PC-9 (cell line): ENCODE results near the gene VILL. TPM values are rescaled to one million over a fixed set of nuclear protein-coding genes. Genes with fewer than 3 reads are reported as not detected.

ENCODE experiments used
- BruUV-seq: library from RNA; stranded (reverse); fragments of 400-500 nt; replicated peaks from 2 replicates; lab custom pipeline; 2021; lab: Mats Ljungman, UMichigan
- CTCF ChIA-PET: fragments of 300-600 bp; sonication (Branson Sonifier 250); formaldehyde crosslinking; loops from one replicate; lab custom pipeline; 2022; ENCODE audit warnings: antibody characterized with exemption; lab: Charles Lee
- POLR2A ChIA-PET: fragments of 300-600 bp; sonication (Branson Sonifier 250); formaldehyde crosslinking; loops from one replicate; lab custom pipeline; 2022; ENCODE audit warnings: antibody characterized with exemption; ENCODE audit not compliant: unreplicated experiment; lab: Charles Lee
- DNase-seq, 2 experiments: peaks; one replicate each; pipeline versions ENCODE4 v3.0.0 to v3.0.0-alpha.2; 2015 to 2022; ENCODE audit warnings: mixed read lengths in 1 of 2
- H2AFZ ChIP-seq: fragments of 200-600 bp; sonication (generic); 2 replicates; pipeline ENCODE4 v1.8.1; 2017; ENCODE audit warnings: antibody characterized with exemption
- H3F3A ChIP-seq: fragments of 200-600 bp; sonication (generic); 2 replicates; pipeline ENCODE4 v1.8.1; 2017; ENCODE audit warnings: antibody characterized with exemption, mild to moderate bottlenecking, low read depth; ENCODE audit not compliant: insufficient read depth
- H3K27ac ChIP-seq: fragments of 200-600 bp; sonication (generic); 2 replicates; pipeline ENCODE4 v1.6.1; 2016; ENCODE audit warnings: mixed run types
- H3K27me3 ChIP-seq: fragments of 200-600 bp; sonication (generic); 2 replicates; pipeline ENCODE4 v1.6.1; 2016; ENCODE audit warnings: low read depth, mixed run types; ENCODE audit not compliant: insufficient read depth
- H3K36me3 ChIP-seq: fragments of 200-600 bp; sonication (generic); 2 replicates; pipeline ENCODE4 v1.6.1; 2016; ENCODE audit warnings: low read depth, mixed run types
- H3K4me1 ChIP-seq: fragments of 200-600 bp; sonication (generic); replicated peaks from 2 replicates; pipeline ENCODE4 v1.6.1; 2016; ENCODE audit warnings: mixed run types; ENCODE audit not compliant: insufficient read depth
- H3K4me2 ChIP-seq: fragments of 200-600 bp; sonication (generic); 2 replicates; pipeline ENCODE4 v1.6.1; 2017; ENCODE audit warnings: mixed run types
- H3K4me3 ChIP-seq: fragments of 200-600 bp; sonication (generic); 2 replicates; pipeline ENCODE4 v1.6.1; 2016; ENCODE audit warnings: mixed run types
- H3K79me2 ChIP-seq: fragments of 200-600 bp; sonication (generic); 2 replicates; pipeline ENCODE4 v1.6.1; 2017; ENCODE audit warnings: low read depth, mixed run types
- H3K9me2 ChIP-seq: fragments of 200-600 bp; sonication (generic); 2 replicates; pipeline ENCODE4 v1.8.1; 2017; ENCODE audit warnings: mild to moderate bottlenecking; ENCODE audit not compliant: insufficient read depth
- H3K9me3 ChIP-seq: fragments of 200-600 bp; sonication (generic); 2 replicates; pipeline ENCODE4 v1.8.1; 2016; ENCODE audit warnings: low read depth; ENCODE audit not compliant: insufficient read depth
- H4K20me1 ChIP-seq: fragments of 200-600 bp; sonication (generic); 2 replicates; pipeline ENCODE4 v1.8.1; 2017; ENCODE audit not compliant: insufficient read depth
- EZH2 ChIP-seq: fragments of 200-600 bp; sonication (generic); IDR thresholded peaks from 2 replicates; pipeline ENCODE4 v1.8.0; 2017; ENCODE audit warnings: antibody characterized with exemption, low read depth
- intact Hi-C: fragments of 100-400 bp; cut with micrococcal nuclease; formaldehyde crosslinking; loops from one replicate; pipeline ENCODE4 v1.10.0; 2022; ENCODE audit not compliant: unreplicated experiment
- total RNA-seq: library from RNA; stranded (reverse); gene quantifications from 2 replicates; pipeline ENCODE4 v1.2.3, GENCODE V29; 2021
- TF ChIP-seq, protein P1 (sequence below): fragments of 200-600 bp; sonication (generic); conservative IDR thresholded peaks from 2 replicates; pipeline ENCODE4 v1.6.1; 2017; ENCODE audit warnings: mixed run types, antibody characterized with exemption, mild to moderate bottlenecking, moderate library complexity

VILL gene
- total RNA-seq, 1 experiment from 2014 or later, result 14.7 TPM

DNA sequence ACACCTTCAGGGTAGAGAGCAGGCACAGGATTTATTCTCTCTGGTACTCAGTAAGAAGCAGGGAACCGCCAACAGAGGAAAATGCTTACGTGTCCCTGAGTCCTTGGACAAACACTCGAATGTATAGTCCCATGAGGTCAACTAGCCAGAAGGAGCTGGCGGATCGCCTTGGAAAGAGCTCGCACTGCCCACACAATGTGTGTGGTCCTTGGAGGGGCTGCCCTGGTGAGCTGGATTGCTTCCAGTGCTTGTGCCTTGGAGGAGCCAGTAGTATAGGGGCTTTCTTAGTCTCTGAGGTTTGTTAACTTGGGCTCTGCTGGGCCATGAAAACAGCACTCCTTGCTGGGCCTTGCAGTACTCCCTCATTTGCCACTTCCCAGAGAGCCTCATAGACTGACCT, 40.7 kb upstream of the VILL start:
- no peaks in the 10 kb centered on the region for H3K27me3 ChIP-seq
- H3K4me2 ChIP-seq, result no peak overlapping the region
- no peak for DNase-seq
- no peak overlapping the region for H3K4me3 ChIP-seq
- intact Hi-C loops, result loop anchor here (5.0 to 10.0 kb wide), 2 partner anchors 202 to 1195 kb away; no protein-coding TSS in a partner anchor
- H4K20me1 ChIP-seq, result no peaks in the 10 kb centered on the region
- no TSS peak for BruUV-seq
- peaks cover 30% of the 10 kb centered on the region for H3K4me1 ChIP-seq
- H3F3A ChIP-seq, result peaks cover 30% of the 10 kb centered on the region
- POLR2A ChIA-PET, result no interaction called here
- peaks cover 19% of the 10 kb centered on the region for H3K79me2 ChIP-seq
- CTCF ChIA-PET, result no interaction called here
- H3K27ac ChIP-seq, result no peak overlapping the region
- H3K36me3 ChIP-seq, result peaks cover 26% of the 10 kb centered on the region
- no peak overlapping the region for H2AFZ ChIP-seq
- no peaks in the 10 kb centered on the region for H3K9me2 ChIP-seq
- no peaks in the 10 kb centered on the region for H3K9me3 ChIP-seq
- TF ChIP-seq EZH2, result no peak
- TF ChIP-seq, protein P1, sequence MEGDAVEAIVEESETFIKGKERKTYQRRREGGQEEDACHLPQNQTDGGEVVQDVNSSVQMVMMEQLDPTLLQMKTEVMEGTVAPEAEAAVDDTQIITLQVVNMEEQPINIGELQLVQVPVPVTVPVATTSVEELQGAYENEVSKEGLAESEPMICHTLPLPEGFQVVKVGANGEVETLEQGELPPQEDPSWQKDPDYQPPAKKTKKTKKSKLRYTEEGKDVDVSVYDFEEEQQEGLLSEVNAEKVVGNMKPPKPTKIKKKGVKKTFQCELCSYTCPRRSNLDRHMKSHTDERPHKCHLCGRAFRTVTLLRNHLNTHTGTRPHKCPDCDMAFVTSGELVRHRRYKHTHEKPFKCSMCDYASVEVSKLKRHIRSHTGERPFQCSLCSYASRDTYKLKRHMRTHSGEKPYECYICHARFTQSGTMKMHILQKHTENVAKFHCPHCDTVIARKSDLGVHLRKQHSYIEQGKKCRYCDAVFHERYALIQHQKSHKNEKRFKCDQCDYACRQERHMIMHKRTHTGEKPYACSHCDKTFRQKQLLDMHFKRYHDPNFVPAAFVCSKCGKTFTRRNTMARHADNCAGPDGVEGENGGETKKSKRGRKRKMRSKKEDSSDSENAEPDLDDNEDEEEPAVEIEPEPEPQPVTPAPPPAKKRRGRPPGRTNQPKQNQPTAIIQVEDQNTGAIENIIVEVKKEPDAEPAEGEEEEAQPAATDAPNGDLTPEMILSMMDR, result no peak

DNA sequence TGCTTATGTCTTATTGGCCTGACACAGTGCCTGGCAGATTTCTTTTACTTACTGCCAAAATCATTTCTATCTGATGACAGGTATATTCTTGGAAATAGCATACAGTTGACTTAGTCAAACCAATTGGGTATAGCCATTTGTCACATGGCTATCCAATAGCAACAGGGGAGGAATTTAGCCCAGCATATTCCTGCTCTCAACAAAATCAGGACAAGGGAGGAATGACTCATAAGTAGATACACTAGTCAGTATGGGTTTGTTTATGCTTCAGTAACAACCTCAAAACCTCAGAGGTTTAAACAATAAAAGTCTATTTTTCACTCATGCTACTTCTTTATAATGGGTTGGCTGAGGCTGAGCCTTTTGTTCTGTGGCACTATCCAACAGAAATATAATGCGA, 38.0 kb upstream of the VILL start:
- POLR2A ChIA-PET, result interaction anchor here (0.6 kb wide), 1 partner anchor 457 kb away, joined by 4 read pairs; no protein-coding TSS in a partner anchor
- TF ChIP-seq, protein P1, result no peak
- TF ChIP-seq EZH2, result no peak
- Histone ChIP-seq H3K27ac (no peak overlapping the region), H3K27me3 (no peaks in the 10 kb centered on the region), H3K4me1 (peaks cover 5% of the 10 kb centered on the region), H3K79me2 (peaks cover 9% of the 10 kb centered on the region), H3F3A (peaks cover 6% of the 10 kb centered on the region), H3K4me3 (no peak overlapping the region; the same call in 1 of the 2 replicates), H3K9me2 (no peaks in the 10 kb centered on the region), H3K36me3 (peaks cover 26% of the 10 kb centered on the region), H3K9me3 (no peaks in the 10 kb centered on the region), H3K4me2 (no peak overlapping the region), H4K20me1 (no peaks in the 10 kb centered on the region), H2AFZ (no peak overlapping the region)
- DNase-seq, result no peak
- no TSS peak for BruUV-seq
- CTCF ChIA-PET, result no interaction called here
- intact Hi-C loops, result no loop called here

DNA sequence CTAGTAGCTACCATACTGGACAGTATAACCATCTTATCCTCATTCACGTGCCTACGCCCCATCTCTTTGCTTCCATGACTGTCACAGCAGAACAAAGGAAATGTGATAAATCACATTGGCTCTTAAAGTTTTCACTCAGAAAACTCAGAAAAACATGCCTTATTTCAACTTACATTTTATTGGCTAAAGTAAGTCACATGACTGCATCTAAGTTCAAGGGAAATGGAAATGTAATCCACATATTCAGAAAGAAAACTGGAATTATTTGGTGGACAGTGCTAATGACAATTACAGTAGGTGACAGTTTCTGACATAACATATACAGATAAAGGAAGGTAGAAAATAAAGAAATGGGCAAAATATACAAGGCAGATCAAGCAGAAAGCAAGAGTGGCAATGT, 37.4 kb upstream of the VILL start:
- POLR2A ChIA-PET, result no interaction called here
- H3K79me2 ChIP-seq, result 0 out of 2 replicates have a peak, but pooled peaks cover 2% of the 10 kb centered on the region
- no peak overlapping the region for H3K27ac ChIP-seq
- no peak for TF ChIP-seq EZH2
- TF ChIP-seq, protein P1, result no peak
- H2AFZ ChIP-seq, result no peak overlapping the region
- no peaks in the 10 kb centered on the region for H3K9me3 ChIP-seq
- H3K27me3 ChIP-seq, result no peaks in the 10 kb centered on the region
- no peak for DNase-seq
- peaks cover 25% of the 10 kb centered on the region for H3K36me3 ChIP-seq
- no peak overlapping the region for H3K4me3 ChIP-seq
- no peaks in the 10 kb centered on the region for H3K9me2 ChIP-seq
- H3K4me1 ChIP-seq, result no peaks in the 10 kb centered on the region
- CTCF ChIA-PET, result interaction anchor here (0.6 kb wide), 1 partner anchor 52 kb away, joined by 3 read pairs; no protein-coding TSS in a partner anchor
- no TSS peak for BruUV-seq
- no peak overlapping the region for H3K4me2 ChIP-seq
- intact Hi-C loops, result no loop called here
- H4K20me1 ChIP-seq, result no peaks in the 10 kb centered on the region
- peaks cover 4% of the 10 kb centered on the region; the same call in 1 of the 2 replicates for H3F3A ChIP-seq
